HepG2 (cell line): ENCODE data around the gene RCBTB2. TPM values are rescaled to one million over a fixed set of nuclear protein-coding genes. Genes with fewer than 3 reads are reported as not detected.
A peak's percentile ranks its signal among the peaks of the same experiment; 100 is the strongest.

Experiments
- ATAC-seq: fragments of 200-7000 bp; cut with Tn5 transposase; 3 replicates; pipeline ENCODE4 v1.9.1; 2020; ENCODE audit warnings: mild to moderate bottlenecking, moderate library complexity
- BruUV-seq: library from RNA; stranded (reverse); fragments of 400-500 nt; replicated peaks from 2 replicates; lab custom pipeline; 2021; lab: Mats Ljungman, UMichigan
- CTCF ChIA-PET: fragments of 300-600 bp; formaldehyde crosslinking; extraction: SDS; loops from one replicate; lab custom pipeline; 2021; ENCODE audit warnings: low total read pairs, inconsistent platforms, low intra/inter-chr PET ratio; lab: Yijun Ruan, JAX
- POLR2A ChIA-PET: fragments of 350-600 bp; sonication (Branson Sonifier 250); formaldehyde crosslinking; loops from one replicate; lab custom pipeline; 2020; ENCODE audit warnings: antibody characterized with exemption, inconsistent platforms; lab: Yijun Ruan, JAX
- DNase-seq: peaks from one replicate; pipeline ENCODE4 v3.0.0-alpha.2; 2015; ENCODE audit warnings: low spot score
- FAIRE-seq: peaks from 3 replicates; lab custom pipeline; 2011; peaks lifted over from hg19 to GRCh38; lab: Jason Lieb, UNC
- H2AFZ ChIP-seq: one replicate; pipeline ENCODE4 v1.6.1; 2011; ENCODE audit warnings: low read length, inconsistent platforms
- H3K27ac ChIP-seq: fragments of 300-600 bp; 3 replicates; pipeline ENCODE4 v1.8.0; 2011; ENCODE audit warnings: mixed run types, mild to moderate bottlenecking, mixed read lengths, low read length, inconsistent platforms; ENCODE audit not compliant: insufficient read depth; ENCODE audit errors: extremely low read length
- H3K27me3 ChIP-seq, 2 experiments: fragments of 200-600 bp in 1 of 2; 2 replicates in 1 of 2; 3 replicates in 1 of 2; pipeline versions ENCODE4 v1.6.0 to v1.8.0; 2011; ENCODE audit warnings: low read length in 2 of 2, mild to moderate bottlenecking in 2 of 2, moderate library complexity in 2 of 2, inconsistent platforms in 1 of 2; ENCODE audit not compliant: insufficient read depth in 2 of 2, control insufficient read depth in 1 of 2
- H3K36me3 ChIP-seq, 2 experiments: fragments of 200-600 bp in 1 of 2; replicated peaks in 1 of 2; 2 replicates in 1 of 2; 3 replicates in 1 of 2; pipeline versions ENCODE4 v1.5.1 to v1.8.0; 2011; ENCODE audit warnings: low read length in 2 of 2, inconsistent platforms in 1 of 2; ENCODE audit not compliant: insufficient read depth in 2 of 2, control insufficient read depth in 1 of 2
- H3K4me1 ChIP-seq: 2 replicates; pipeline ENCODE4 v1.5.1; 2012; ENCODE audit warnings: low read length, inconsistent platforms; ENCODE audit not compliant: insufficient read depth
- H3K4me2 ChIP-seq: 2 replicates; pipeline ENCODE4 v1.6.0; 2011; ENCODE audit warnings: low read depth, low read length, inconsistent platforms
- H3K4me3 ChIP-seq, 3 experiments: fragments of 200-600 bp in 1 of 3; sonication (generic), shearing (Covaris generic) in 1 of 3; replicated peaks in 1 of 3; 2 replicates each; pipeline ENCODE4 v1.5.1; 2011 to 2016; ENCODE audit warnings: low read length in 3 of 3, inconsistent platforms in 2 of 3, low read depth in 2 of 3, mild to moderate bottlenecking in 2 of 3, control low read depth in 1 of 3, mixed read lengths in 1 of 3; ENCODE audit not compliant: insufficient read depth in 1 of 3
- H3K79me2 ChIP-seq: one replicate; pipeline ENCODE4 v1.6.1; 2011; ENCODE audit warnings: low read length, inconsistent platforms; ENCODE audit not compliant: insufficient read depth
- H3K9ac ChIP-seq: 2 replicates; pipeline ENCODE4 v1.6.0; 2011; ENCODE audit warnings: mild to moderate bottlenecking, low read depth, low read length, inconsistent platforms; ENCODE audit not compliant: insufficient read depth
- H3K9me3 ChIP-seq: 2 replicates; pipeline ENCODE4 v1.5.1; 2012; ENCODE audit warnings: mild to moderate bottlenecking, low read length
- H4K20me1 ChIP-seq: 2 replicates; pipeline ENCODE4 v1.6.0; 2011; ENCODE audit warnings: inconsistent platforms, mild to moderate bottlenecking, low read length, moderate library complexity; ENCODE audit not compliant: insufficient read depth
- AHR ChIP-seq: IDR thresholded peaks from 2 replicates; pipeline ENCODE4 v1.6.1; 2018; ENCODE audit warnings: missing genetic modification reagents, missing compliant biosample characterization
- FLYWCH1 ChIP-seq: sonication (generic); formaldehyde crosslinking; IDR thresholded peaks from 2 replicates; pipeline ENCODE4 v1.8.1; 2023; ENCODE audit warnings: mild to moderate bottlenecking, missing genetic modification reagents
- GFI1 ChIP-seq: sonication (generic); formaldehyde crosslinking; IDR thresholded peaks from 2 replicates; pipeline ENCODE4 v1.5.0; 2020; ENCODE audit warnings: missing genetic modification reagents, mild to moderate bottlenecking, borderline replicate concordance
- HES4 ChIP-seq: sonication (generic); formaldehyde crosslinking; IDR thresholded peaks from 2 replicates; pipeline ENCODE4 v1.9.0; 2021; ENCODE audit warnings: mild to moderate bottlenecking, missing genetic modification reagents, borderline replicate concordance
- KDM2A ChIP-seq: sonication (generic); formaldehyde crosslinking; IDR thresholded peaks from 2 replicates; pipeline ENCODE4 v1.4.0; 2020; ENCODE audit warnings: low read depth, missing genetic modification reagents, borderline replicate concordance
- MAF1 ChIP-seq: sonication (generic); formaldehyde crosslinking; IDR thresholded peaks from 2 replicates; pipeline ENCODE4 v1.5.0; 2020; ENCODE audit warnings: missing genetic modification reagents, borderline replicate concordance
- MEIS2 ChIP-seq: sonication (generic); formaldehyde crosslinking; IDR thresholded peaks from 2 replicates; pipeline ENCODE4 v1.9.0; 2021; ENCODE audit warnings: mild to moderate bottlenecking, missing genetic modification reagents
- SALL2 ChIP-seq: sonication (generic); formaldehyde crosslinking; IDR thresholded peaks from 2 replicates; pipeline ENCODE4 v1.8.1; 2023; ENCODE audit warnings: mild to moderate bottlenecking, missing genetic modification reagents, inconsistent platforms
- SIN3B ChIP-seq: fragments of 150-350 bp; IDR thresholded peaks from 2 replicates; pipeline ENCODE4 v1.6.1; 2014; ENCODE audit warnings: low read length
- SNAPC2 ChIP-seq: sonication (generic); formaldehyde crosslinking; IDR thresholded peaks from 2 replicates; pipeline ENCODE4 v1.8.1; 2022; ENCODE audit warnings: mild to moderate bottlenecking, missing genetic modification reagents
- ZFP1 ChIP-seq: IDR thresholded peaks from 2 replicates; pipeline ENCODE4 v1.6.1; 2016
- ZMAT5 ChIP-seq: sonication (generic); formaldehyde crosslinking; IDR thresholded peaks from 2 replicates; pipeline ENCODE4 v1.5.0; 2020; ENCODE audit warnings: mild to moderate bottlenecking, low read depth, missing genetic modification reagents, borderline replicate concordance
- ZNF605 ChIP-seq: sonication (generic); formaldehyde crosslinking; IDR thresholded peaks from 2 replicates; pipeline ENCODE4 v1.8.0; 2022; ENCODE audit warnings: mild to moderate bottlenecking, missing genetic modification reagents
- ZNF652 ChIP-seq: IDR thresholded peaks from 2 replicates; pipeline ENCODE4 v1.6.1; 2016; ENCODE audit warnings: low read depth, borderline replicate concordance
- ZNF678 ChIP-seq: sonication (generic); formaldehyde crosslinking; IDR thresholded peaks from 2 replicates; pipeline ENCODE4 v1.4.0; 2020; ENCODE audit warnings: mild to moderate bottlenecking, missing genetic modification reagents
- ZNF7 ChIP-seq: IDR thresholded peaks from 2 replicates; pipeline ENCODE4 v1.6.1; 2016; ENCODE audit warnings: missing biosample characterization, missing genetic modification reagents
- WGBS: methylation state at CpG from one replicate; pipeline ENCODE4 v1.1.6; 2017; ENCODE audit warnings: low lambda C conversion rate; 5-methylcytosine and 5-hydroxymethylcytosine counted together
- in situ Hi-C: cut with HindIII; loops from 2 replicates; pipeline ENCODE4 v1.10.0; 2017; ENCODE audit warnings: low pct_unique_long_range_greater_than_20kb; ENCODE audit not compliant: extremely low pct_ligation_motif_present
- intact Hi-C: fragments of 100-400 bp; cut with micrococcal nuclease; formaldehyde crosslinking; loops from one replicate; pipeline ENCODE4 v1.10.0; 2022; ENCODE audit not compliant: unreplicated experiment
- polyA plus RNA-seq, 8 experiments: library from polyadenylated mRNA; depleted of rRNA in 3 of 8; stranded (reverse) in 7 of 8; unstranded in 1 of 8; fragments of >200 nt; fragmentation: Illumina TruSeq in 4 of 8; extraction: Trizol in 4 of 8; gene quantifications; 2 replicates each; pipeline versions ENCODE4 v1.2.1 to v1.2.3, GENCODE V29; 2011 to 2016; ENCODE audit warnings: low read depth in 4 of 8, missing spikeins in 1 of 8, mixed read lengths in 1 of 8; ENCODE audit not compliant: insufficient read depth in 1 of 8
- total RNA-seq, 5 experiments: library from RNA; depleted of rRNA; stranded (reverse); fragments of >200 nt; fragmentation: Illumina TruSeq; extraction: Trizol; gene quantifications; 2 replicates each; pipeline ENCODE4 v1.2.3, GENCODE V29; 2016; ENCODE audit warnings: low read depth in 1 of 5
- TF ChIP-seq, protein P1 (sequence below): IDR thresholded peaks from 2 replicates; pipeline ENCODE4 v1.6.1; 2016; ENCODE audit warnings: missing compliant biosample characterization, missing genetic modification reagents, borderline replicate concordance

Gene RCBTB2
- total and polyA plus RNA-seq, 2 of the 13 experiments (the other 11 are each of a cell fraction or from before 2014, with no cell fraction given), result 1.9 to 2.7 TPM

DNA sequence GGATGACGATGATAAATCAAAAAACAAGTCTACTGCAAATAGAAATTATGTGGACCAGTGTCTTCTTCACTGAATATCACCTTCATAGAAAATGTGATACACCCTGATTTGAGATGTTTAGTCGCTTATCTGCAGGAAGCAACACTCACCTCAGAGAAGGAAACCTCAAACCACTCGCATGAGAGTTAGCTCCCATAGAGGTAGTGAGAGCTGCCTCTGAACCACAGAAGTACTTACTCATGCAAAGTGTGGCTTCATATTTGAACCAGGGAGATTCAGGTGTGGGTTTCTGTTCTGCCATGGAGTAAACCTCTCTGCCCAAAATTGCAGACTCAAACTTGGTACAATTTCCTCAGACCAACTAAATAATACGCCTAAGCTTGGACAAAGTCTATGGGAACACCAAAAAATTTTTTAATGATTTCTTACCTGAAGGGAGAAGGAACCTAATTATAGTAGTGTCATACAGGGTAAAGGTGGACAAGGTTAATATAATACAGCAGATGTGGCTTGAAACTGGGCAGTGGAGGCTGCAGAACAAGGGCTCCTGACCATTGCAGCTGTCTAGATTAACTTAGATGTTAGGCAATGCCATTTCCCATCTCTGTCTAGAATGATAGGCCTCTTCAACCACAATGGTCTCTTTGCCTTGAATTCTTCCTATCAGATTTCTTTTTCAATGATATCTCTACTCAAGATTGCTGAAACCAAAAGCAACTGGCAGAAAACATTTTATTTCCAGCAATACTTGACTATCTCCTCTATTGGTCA, 29.6 kb upstream of the RCBTB2 start:
- H3K4me2 ChIP-seq, result no peak overlapping the region
- peaks cover 22% of the 10 kb centered on the region for H3K4me1 ChIP-seq
- no peaks in the 10 kb centered on the region for H4K20me1 ChIP-seq
- peak overlapping the region; percentile 42 for H2AFZ ChIP-seq
- ATAC-seq (no peak), DNase-seq (no peak), FAIRE-seq (no peak)
- H3K27me3 ChIP-seq, result no peaks in the 10 kb centered on the region; a peak in 1 of 5 replicates
- BruUV-seq, result no TSS peak
- no peak overlapping the region for H3K9ac ChIP-seq
- CTCF ChIA-PET, result no interaction called here
- no peak overlapping the region for H3K27ac ChIP-seq
- POLR2A ChIA-PET, result no interaction called here
- TF ChIP-seq MEIS2 (CRISPR knock-in tag) (no peak), SNAPC2 (no peak), ZFP1 (CRISPR knock-in tag) (no peak), AHR (no peak), HES4 (CRISPR knock-in tag) (no peak), ZNF7 (CRISPR knock-in tag) (no peak), SIN3B (no peak), ZNF652 (CRISPR knock-in tag) (no peak), MAF1 (CRISPR knock-in tag) (no peak), KDM2A (no peak), ZMAT5 (no peak), FLYWCH1 (CRISPR knock-in tag) (no peak), ZNF605 (no peak), GFI1 (CRISPR knock-in tag) (no peak), SALL2 (CRISPR knock-in tag) (no peak), ZNF678 (CRISPR knock-in tag) (no peak)
- TF ChIP-seq, protein P1, sequence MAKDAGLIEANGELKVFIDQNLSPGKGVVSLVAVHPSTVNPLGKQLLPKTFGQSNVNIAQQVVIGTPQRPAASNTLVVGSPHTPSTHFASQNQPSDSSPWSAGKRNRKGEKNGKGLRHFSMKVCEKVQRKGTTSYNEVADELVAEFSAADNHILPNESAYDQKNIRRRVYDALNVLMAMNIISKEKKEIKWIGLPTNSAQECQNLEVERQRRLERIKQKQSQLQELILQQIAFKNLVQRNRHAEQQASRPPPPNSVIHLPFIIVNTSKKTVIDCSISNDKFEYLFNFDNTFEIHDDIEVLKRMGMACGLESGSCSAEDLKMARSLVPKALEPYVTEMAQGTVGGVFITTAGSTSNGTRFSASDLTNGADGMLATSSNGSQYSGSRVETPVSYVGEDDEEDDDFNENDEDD, result no peak
- H3K36me3 ChIP-seq, result no peaks in the 10 kb centered on the region
- no peaks in the 10 kb centered on the region for H3K79me2 ChIP-seq
- intact Hi-C loops, result no loop called here
- no peaks in the 10 kb centered on the region for H3K9me3 ChIP-seq
- no peak overlapping the region for H3K4me3 ChIP-seq
- 54% methylated on average over 3 of the region's 4 CpGs for WGBS
- in situ Hi-C loops, result no loop called here
